Lung (tissue), 12 donors: Measurements from ENCODE around the gene GSE1. TPM values are rescaled to one million over a fixed set of nuclear protein-coding genes. Genes with fewer than 3 reads are reported as not detected.

ENCODE experiments used
- ATAC-seq: fragments of 200-7000 bp; cut with Tn5 transposase; one replicate; pipeline ENCODE4 v1.9.1; 2020; ENCODE audit warnings: moderate number of reproducible peaks; ENCODE audit not compliant: insufficient read depth, low FRiP score
- DNase-seq, 3 donors: peaks; one replicate each; pipeline ENCODE4 v3.0.0-alpha.2; 2013 to 2017
- H3K27ac ChIP-seq, 2 donors: one replicate each; pipeline ENCODE4 v1.5.1; 2013; ENCODE audit warnings: mild to moderate bottlenecking in 2 of 2, moderate library complexity in 2 of 2, control low read depth in 1 of 2, inconsistent platforms in 1 of 2, low read depth in 1 of 2, low read length in 1 of 2
- H3K27me3 ChIP-seq, 3 donors: one replicate each; pipeline ENCODE4 v1.5.1; 2013; ENCODE audit warnings: low read length in 2 of 3; ENCODE audit not compliant: control insufficient read depth in 3 of 3, insufficient read depth in 3 of 3
- H3K36me3 ChIP-seq, 4 donors: one replicate each; pipeline ENCODE4 v1.5.1; 2013; ENCODE audit warnings: low read length in 4 of 4, mild to moderate bottlenecking in 1 of 4, moderate library complexity in 1 of 4; ENCODE audit not compliant: control insufficient read depth in 4 of 4, insufficient read depth in 4 of 4
- H3K4me1 ChIP-seq, 5 donors: one replicate each; pipeline ENCODE4 v1.5.1; 2013; ENCODE audit warnings: low read length in 5 of 5, mild to moderate bottlenecking in 2 of 5, moderate library complexity in 1 of 5; ENCODE audit not compliant: control insufficient read depth in 5 of 5, insufficient read depth in 5 of 5
- H3K4me3 ChIP-seq: one replicate; pipeline ENCODE4 v1.5.1; 2013; ENCODE audit warnings: mild to moderate bottlenecking, control low read depth, moderate library complexity
- H3K9ac ChIP-seq, 2 donors: one replicate each; pipeline ENCODE4 v1.5.1; 2013; ENCODE audit warnings: low read length in 2 of 2, control low read depth in 1 of 2; ENCODE audit not compliant: insufficient read depth in 1 of 2
- H3K9me3 ChIP-seq, 4 donors: one replicate each; pipeline ENCODE4 v1.5.1; 2013; ENCODE audit warnings: low read length in 3 of 4, mild to moderate bottlenecking in 1 of 4, moderate library complexity in 1 of 4; ENCODE audit not compliant: control insufficient read depth in 4 of 4, insufficient read depth in 3 of 4
- CTCF ChIP-seq: IDR thresholded peaks from 2 replicates; pipeline ENCODE4 v1.5.1; 2012; ENCODE audit warnings: mild to moderate bottlenecking; ENCODE audit errors: control extremely low read depth, extremely low read depth
- WGBS, 2 donors: extraction: QIAGEN DNeasy Blood & Tissue Kit; methylation state at CpG; one replicate each; pipeline ENCODE4 v1.1.7; 2013; 5-methylcytosine and 5-hydroxymethylcytosine counted together
- polyA plus RNA-seq, 2 donors: library from polyadenylated mRNA; stranded (reverse); fragments of 200-250 nt; gene quantifications; one replicate each; pipeline ENCODE4 v1.2.1, GENCODE V29; 2013
- total RNA-seq, 2 donors: library from RNA; depleted of rRNA in 1 of 2; stranded (reverse); fragments of >200 nt in 1 of 2; gene quantifications; one replicate each; pipeline ENCODE4 v1.2.1, GENCODE V29; 2014 to 2021
- donor health status: control.
- donor health status: control.
- donor health status: Bipolar disorder and iron deficiency.
- donor health status: healthy.
- donor health status: DM: yes; HTN: yes; CAD: no.

Gene GSE1
- total and polyA plus RNA-seq, 4 donors: 21.3 to 122 (median 74.7) TPM

- H3K27me3 ChIP-seq: no peaks in the 10 kb centered on the region
- no peak overlapping the region for H3K27ac ChIP-seq
- no peak for TF ChIP-seq CTCF
- H3K4me3 ChIP-seq: no peak overlapping the region
- 96% methylated on average over 14 of the region's 14 CpGs for WGBS, 2 donors
- H3K36me3 ChIP-seq: peaks cover 0 to 2% (median 0%) of the 10 kb centered on the region in 4 donors
- peaks cover 0 to 90% (median 31%) of the 10 kb centered on the region in 5 donors for H3K4me1 ChIP-seq
- ATAC-seq: no peak
- no peak for DNase-seq
- H3K9me3 ChIP-seq: no peaks in the 10 kb centered on the region
- no peak overlapping the region for H3K9ac ChIP-seq
Observed at GRCh38 chr16:85584267-85584666, 28.9 kb upstream of the GSE1 start.

GRCh38 chr16:85584819-85585282, 28.3 kb upstream of the GSE1 start:
- Histone ChIP-seq H3K27ac (no peak overlapping the region), H3K27me3 (no peaks in the 10 kb centered on the region), H3K9ac (no peak overlapping the region), H3K36me3 (peaks cover 0 to 2% (median 0%) of the 10 kb centered on the region in 4 donors), H3K4me3 (no peak overlapping the region), H3K9me3 (no peaks in the 10 kb centered on the region), H3K4me1 (peaks cover 0 to 84% (median 27%) of the 10 kb centered on the region in 5 donors)
- ATAC-seq (no peak), DNase-seq (no peak)
- no peak for TF ChIP-seq CTCF
- WGBS, 2 donors: 89 to 90% methylated on average over 20 of the region's 20 CpGs

- DNase-seq (no peak), ATAC-seq (no peak)
- Histone ChIP-seq H3K4me3 (no peak overlapping the region), H3K27me3 (no peaks in the 10 kb centered on the region), H3K9ac (peak overlapping the region in 1 of 2 donors; percentile 0), H3K36me3 (peaks cover 0 to 2% (median 0%) of the 10 kb centered on the region in 4 donors), H3K9me3 (no peaks in the 10 kb centered on the region), H3K27ac (no peak overlapping the region), H3K4me1 (peaks cover 0 to 79% (median 19%) of the 10 kb centered on the region in 5 donors)
- 85 to 89% methylated on average over 7 of the region's 7 CpGs for WGBS, 2 donors
- no peak for TF ChIP-seq CTCF
Observed at GRCh38 chr16:85585711-85586110, 27.4 kb upstream of the GSE1 start.
